Tibial nerve (tissue), 4 donors: ENCODE measurements around the gene TRAK1. TPM values are rescaled to one million over a fixed set of nuclear protein-coding genes. Genes with fewer than 3 reads are reported as not detected.

Source experiments
- DNase-seq, 2 donors: peaks; one replicate each; pipeline ENCODE4 v3.0.0-alpha.2; 2019; ENCODE audit warnings: low spot score in 2 of 2
- H3K27ac ChIP-seq, 4 donors: fragments of 200-600 bp; sonication (generic) in 3 of 4; one replicate each; pipeline ENCODE4 v1.5.1; 2017 to 2019; ENCODE audit warnings: mild to moderate bottlenecking in 1 of 4
- H3K27me3 ChIP-seq, 2 donors: fragments of 200-600 bp; sonication (generic) in 1 of 2; one replicate each; pipeline versions ENCODE4 v1.5.1 to v1.6.0; 2017 to 2019
- H3K36me3 ChIP-seq, 3 donors: fragments of 200-600 bp; sonication (generic); one replicate each; pipeline ENCODE4 v1.5.1; 2018 to 2019
- H3K4me1 ChIP-seq, 4 donors: fragments of 200-600 bp; sonication (generic) in 3 of 4; one replicate each; pipeline ENCODE4 v1.5.1; 2017 to 2019
- H3K4me3 ChIP-seq, 4 donors: fragments of 200-600 bp; sonication (generic) in 3 of 4; one replicate each; pipeline ENCODE4 v1.5.1; 2017 to 2019; ENCODE audit warnings: mild to moderate bottlenecking in 1 of 4, moderate library complexity in 1 of 4
- H3K9me3 ChIP-seq, 4 donors: fragments of 200-600 bp; sonication (generic) in 3 of 4; one replicate each; pipeline ENCODE4 v1.5.1; 2017 to 2019
- CTCF ChIP-seq, 5 experiments: fragments of 200-600 bp in 3 of 5; fragments of 450-650 bp in 2 of 5; sonication (generic) in 3 of 5; IDR thresholded peaks; one replicate each; pipeline ENCODE4 v1.5.1; 2016 to 2019; ENCODE audit warnings: antibody characterized with exemption in 5 of 5, mild to moderate bottlenecking in 3 of 5, moderate library complexity in 2 of 5
- EP300 ChIP-seq, 2 donors: sonication (generic); formaldehyde crosslinking; IDR thresholded peaks; one replicate each; pipeline ENCODE4 v1.6.1; 2017; ENCODE audit warnings: antibody characterized with exemption in 2 of 2, mild to moderate bottlenecking in 1 of 2
- POLR2A ChIP-seq, 2 donors: fragments of 450-650 bp; IDR thresholded peaks; one replicate each; pipeline ENCODE4 v1.6.1; 2017; ENCODE audit warnings: antibody characterized with exemption in 2 of 2, mild to moderate bottlenecking in 2 of 2, moderate library complexity in 2 of 2
- WGBS, 2 donors: methylation state at CpG; one replicate each; pipeline ENCODE4 v1.1.5; 2018; 5-methylcytosine and 5-hydroxymethylcytosine counted together
- small RNA-seq: library from RNA; depleted of rRNA; stranded (forward); fragments of <200 nt; gene quantifications from one replicate; pipeline ENCODE3, GENCODE V24; 2016
- total RNA-seq, 4 donors: library from RNA; depleted of rRNA; stranded (reverse); fragments of >200 nt; gene quantifications; one replicate each; pipeline ENCODE4 v1.1.0, GENCODE V29; 2016

TRAK1 gene
- total RNA-seq, 4 donors from 2014 or later: 28.6 to 68.1 (median 35.5) TPM

- no peaks in the 10 kb centered on the region for H3K36me3 ChIP-seq
- peaks cover 0 to 10% (median 0%) of the 10 kb centered on the region in 4 donors for H3K9me3 ChIP-seq
- whole genome bisulfite sequencing, 2 donors: 82 to 100% methylated on average over 1 of the region's 1 CpG
- DNase-seq: no peak
- no peak overlapping the region for H3K27ac ChIP-seq
- peaks cover 0 to 27% of the 10 kb centered on the region in 2 donors for H3K27me3 ChIP-seq
- peaks cover 0 to 3% (median 0%) of the 10 kb centered on the region in 4 donors for H3K4me1 ChIP-seq
- H3K4me3 ChIP-seq: no peak overlapping the region
- TF ChIP-seq CTCF (IDR thresholded peaks at IDR 0.05) (no peak), POLR2A (IDR thresholded peaks at IDR 0.05) (no peak), EP300 (IDR thresholded peaks at IDR 0.05) (no peak)
These were observed 179.4 kb downstream of the TRAK1 start for GRCh38 chr3:42270561-42270960.

GRCh38 chr3:42271786-42272185, 180.6 kb downstream of the TRAK1 start:
- H3K9me3 ChIP-seq: peaks cover 0 to 10% (median 0%) of the 10 kb centered on the region in 4 donors
- no peaks in the 10 kb centered on the region for H3K4me1 ChIP-seq
- H3K4me3 ChIP-seq: no peak overlapping the region
- H3K27me3 ChIP-seq: peaks cover 0 to 19% of the 10 kb centered on the region in 2 donors
- DNase-seq: no peak
- H3K36me3 ChIP-seq: no peaks in the 10 kb centered on the region
- H3K27ac ChIP-seq: no peak overlapping the region
- TF ChIP-seq POLR2A (IDR thresholded peaks at IDR 0.05): no peak
- no peak for TF ChIP-seq EP300 (IDR thresholded peaks at IDR 0.05)
- no peak for TF ChIP-seq CTCF (IDR thresholded peaks at IDR 0.05)

- no peak overlapping the region for H3K27ac ChIP-seq
- DNase-seq: no peak
- no peaks in the 10 kb centered on the region for H3K4me1 ChIP-seq
- 46 to 60% methylated on average over 2 of the region's 2 CpGs for WGBS, 2 donors
- H3K36me3 ChIP-seq: no peaks in the 10 kb centered on the region
- H3K27me3 ChIP-seq: peaks cover 0 to 8% of the 10 kb centered on the region in 2 donors
- H3K4me3 ChIP-seq: no peak overlapping the region
- H3K9me3 ChIP-seq: peaks cover 0 to 10% (median 0%) of the 10 kb centered on the region in 4 donors
- no peak for TF ChIP-seq EP300 (IDR thresholded peaks at IDR 0.05)
- no peak for TF ChIP-seq POLR2A (IDR thresholded peaks at IDR 0.05)
- TF ChIP-seq CTCF (IDR thresholded peaks at IDR 0.05): no peak
These were observed 182.2 kb downstream of the TRAK1 start for GRCh38 chr3:42273361-42273760.

GRCh38 chr3:42274266-42274665, 183.1 kb downstream of the TRAK1 start:
- Histone ChIP-seq H3K27me3 (peaks cover 0 to 6% of the 10 kb centered on the region in 2 donors), H3K36me3 (no peaks in the 10 kb centered on the region)

GRCh38 chr3:42275217-42275616, 184.1 kb downstream of the TRAK1 start:
- Histone ChIP-seq H3K4me1 (no peaks in the 10 kb centered on the region), H3K27me3 (no peaks in the 10 kb centered on the region), H3K9me3 (peaks cover 0 to 17% (median 0%) of the 10 kb centered on the region in 4 donors), H3K36me3 (no peaks in the 10 kb centered on the region), H3K27ac (no peak overlapping the region), H3K4me3 (no peak overlapping the region)
- TF ChIP-seq CTCF (IDR thresholded peaks at IDR 0.05) (no peak), POLR2A (IDR thresholded peaks at IDR 0.05) (no peak), EP300 (IDR thresholded peaks at IDR 0.05) (no peak)
- no peak for DNase-seq
- 40 to 63% methylated on average over 1 of the region's 1 CpG for WGBS, 2 donors

More at GRCh38 chr3:42274266-42274665, 183.1 kb downstream of the TRAK1 start:
- DNase-seq: no peak
- TF ChIP-seq CTCF (IDR thresholded peaks at IDR 0.05): no peak
- TF ChIP-seq EP300 (IDR thresholded peaks at IDR 0.05): no peak
- TF ChIP-seq POLR2A (IDR thresholded peaks at IDR 0.05): no peak
- peaks cover 0 to 10% (median 0%) of the 10 kb centered on the region in 4 donors for H3K9me3 ChIP-seq
- no peak overlapping the region for H3K4me3 ChIP-seq
- no peaks in the 10 kb centered on the region for H3K4me1 ChIP-seq
- no peak overlapping the region for H3K27ac ChIP-seq

Small RNAs within 50 kb of the gene (small RNA-seq; reads per million reads assigned to genes)
- gene RNU4-78P: not detected

Other genes with a start within 250 kb of the TRAK1 start
- 10 to 100 TPM; 13.3 to 23.4 (median 17.9) TPM for gene ULK4, start 129.3 kb upstream of the TRAK1 start, total RNA-seq
- gene CCK, start 174.8 kb downstream of the TRAK1 start, total RNA-seq: not detected